Limb (tissue), 2 donors: ENCODE results near the gene ERCC5.
A peak's percentile ranks its signal among the peaks of the same experiment; 100 is the strongest.

Experiments
- DNase-seq, 2 donors: peaks; one replicate each; pipeline ENCODE4 v3.0.0-alpha.2; 2016; ENCODE audit errors: extremely low spot score in 2 of 2

Gene ERCC5

GRCh38 chr13:102839462-102839861 lies 6.4 kb upstream of the ERCC5 start:
- DNase-seq, result no peak

- DNase-seq, result no peak
Measured at GRCh38 chr13:102845289-102845629, 573 bp upstream of the ERCC5 start.

GRCh38 chr13:102846261-102847015 lies 606 bp downstream of the ERCC5 start:
- DNase-seq, result peak in 1 of 2 donors; percentile 32

GRCh38 chr13:102847272-102848234 lies 1.7 kb downstream of the ERCC5 start:
- DNase-seq, result peak in 1 of 2 donors; percentile 60

- no peak for DNase-seq
Measured at GRCh38 chr13:102848956-102849355, 3.1 kb downstream of the ERCC5 start.

GRCh38 chr13:102852556-102852955 lies 6.7 kb downstream of the ERCC5 start:
- DNase-seq, result no peak

GRCh38 chr13:102854675-102855074 lies 8.8 kb downstream of the ERCC5 start:
- no peak for DNase-seq

- no peak for DNase-seq
Measured at GRCh38 chr13:102856557-102856956, 10.7 kb downstream of the ERCC5 start.

GRCh38 chr13:102862624-102863210 lies 16.9 kb downstream of the ERCC5 start:
- DNase-seq, result peak in 1 of 2 donors; percentile 20

GRCh38 chr13:102863590-102863989 lies 17.8 kb downstream of the ERCC5 start:
- DNase-seq, result no peak

- DNase-seq, result no peak
Measured at GRCh38 chr13:102868366-102868936, 22.6 kb downstream of the ERCC5 start.

- no peak for DNase-seq
Measured at GRCh38 chr13:102869948-102870676, 24.3 kb downstream of the ERCC5 start.

GRCh38 chr13:102870677-102871415 lies 25.0 kb downstream of the ERCC5 start:
- DNase-seq, result peak; percentile 73

GRCh38 chr13:102872131-102872530 lies 26.3 kb downstream of the ERCC5 start:
- no peak for DNase-seq

GRCh38 chr13:102872531-102872930 lies 26.7 kb downstream of the ERCC5 start:
- DNase-seq, result no peak

- DNase-seq, result no peak
Measured at GRCh38 chr13:102873653-102874052, 27.8 kb downstream of the ERCC5 start.

GRCh38 chr13:102875256-102875655 lies 29.4 kb downstream of the ERCC5 start:
- DNase-seq, result no peak

GRCh38 chr13:102877303-102877702 lies 31.5 kb downstream of the ERCC5 start:
- no peak for DNase-seq

- DNase-seq, result peak in 1 of 2 donors; percentile 11
Measured at GRCh38 chr13:102878481-102878880, 32.6 kb downstream of the ERCC5 start.

- peak in 1 of 2 donors; percentile 4 for DNase-seq
Measured at GRCh38 chr13:102879793-102880499, 34.1 kb downstream of the ERCC5 start.
